Fibroblast of gingiva (primary cell): ENCODE measurements around the gene IFI16.
"Not testable (repeated sequence)": the region's sequence is repeated elsewhere in the genome, so short reads cannot be mapped to it uniquely, and the experiment has no call there.

Source experiments
- DNase-seq: peaks from one replicate; pipeline ENCODE4 v3.0.0-alpha.2; 2011; ENCODE audit warnings: low read depth

IFI16 gene

GRCh38 chr1:159009704-159010361 lies at the start of gene IFI16:
IFI16 (plus strand) TSS chr1:159009907; CDS start chr1:159014681, 4,774 bp downstream.
- DNase-seq = peak; percentile 94

GRCh38 chr1:158961178-158961577 lies 48.5 kb upstream of the IFI16 start:
- no peak for DNase-seq

GRCh38 chr1:158962983-158963382 lies 46.7 kb upstream of the IFI16 start:
- DNase-seq = no peak

- no peak for DNase-seq
Measured at GRCh38 chr1:158969166-158969565, 40.5 kb upstream of the IFI16 start.

GRCh38 chr1:158969855-158970254 lies 39.9 kb upstream of the IFI16 start:
- no peak for DNase-seq

- DNase-seq = no peak
Measured at GRCh38 chr1:158972841-158973240, 36.9 kb upstream of the IFI16 start.

- no peak for DNase-seq
Measured at GRCh38 chr1:158976219-158976618, 33.5 kb upstream of the IFI16 start.

GRCh38 chr1:158978730-158979129 lies 31.0 kb upstream of the IFI16 start:
- no peak for DNase-seq

GRCh38 chr1:158979229-158979628 lies 30.5 kb upstream of the IFI16 start:
- DNase-seq = no peak

GRCh38 chr1:158983235-158983634 lies 26.5 kb upstream of the IFI16 start:
- no peak for DNase-seq

GRCh38 chr1:158984386-158984785 lies 25.3 kb upstream of the IFI16 start:
- DNase-seq = no peak

- no peak for DNase-seq
Measured at GRCh38 chr1:158989424-158989823, 20.3 kb upstream of the IFI16 start.

- DNase-seq = no peak
Measured at GRCh38 chr1:158992787-158993312, 16.9 kb upstream of the IFI16 start.

GRCh38 chr1:158996998-158997397 lies 12.7 kb upstream of the IFI16 start:
- DNase-seq = no peak

GRCh38 chr1:158998037-158998780 lies 11.5 kb upstream of the IFI16 start:
- DNase-seq = no peak

GRCh38 chr1:158998781-158999161 lies 10.9 kb upstream of the IFI16 start:
- DNase-seq = peak; percentile 62

GRCh38 chr1:158999316-159000069 lies 10.2 kb upstream of the IFI16 start:
- DNase-seq = peak; percentile 98

- DNase-seq = no peak
Measured at GRCh38 chr1:159000070-159000409, 9.7 kb upstream of the IFI16 start.

GRCh38 chr1:159000625-159001024 lies 9.1 kb upstream of the IFI16 start:
- DNase-seq = peak; percentile 92

- DNase-seq = peak; percentile 35
Measured at GRCh38 chr1:159005161-159005560, 4.5 kb upstream of the IFI16 start.

GRCh38 chr1:159005676-159006075 lies 4.0 kb upstream of the IFI16 start:
- peak; percentile 87 for DNase-seq

GRCh38 chr1:159006210-159006807 lies 3.4 kb upstream of the IFI16 start:
- DNase-seq = not testable (repeated sequence)
